ENCODE measurements around the gene PNKD. TPM values are rescaled to one million over a fixed set of nuclear protein-coding genes. Genes with fewer than 3 reads are reported as not detected.

Gene PNKD
- total and polyA plus RNA-seq, 2 experiments from 2014 or later: 28.2 to 83.3 TPM

- Histone ChIP-seq H3K4me2 (peak overlapping the region; percentile 57; the same call in 1 of the 2 replicates), H3F3A (replicated peaks; ENCODE audit: low read depth) (peaks cover 11% of the 10 kb centered on the region), H3K79me2 (replicated peaks; ENCODE audit: insufficient read depth) (no peaks in the 10 kb centered on the region), H3K4me3 (peak overlapping the region; percentile 14; the same call in 1 of the 2 replicates), H3K36me3 (ENCODE audit: insufficient read depth) (peaks cover 9% of the 10 kb centered on the region; the same call in 1 of the 2 replicates), H2AFZ (no peak overlapping the region), H4K20me1 (replicated peaks; ENCODE audit: insufficient read depth) (peaks cover 4% of the 10 kb centered on the region; the same call in 1 of the 2 replicates), H3K4me1 (ENCODE audit: insufficient read depth) (peaks cover 29% of the 10 kb centered on the region), H3K27ac (ENCODE audit: low read depth) (peak overlapping the region; percentile 45; the same call in 1 of the 2 replicates), H3K9me2 (ENCODE audit: insufficient read depth) (no peaks in the 10 kb centered on the region), H3K27me3 (ENCODE audit: insufficient read depth) (no peaks in the 10 kb centered on the region)
- Mint-ChIP-seq H3K4me3 (peak overlapping the region; percentile 41; the same call in 1 of the 3 replicates), H3K9me3 (no peaks in the 10 kb centered on the region), H3K4me1 (peaks cover 33% of the 10 kb centered on the region), H3K36me3 (ENCODE audit: low read depth) (peaks cover 26% of the 10 kb centered on the region), H3K27ac (no peak overlapping the region; the same call in 1 of the 2 replicates), H3K27me3 (ENCODE audit: insufficient read depth, low read depth, poor library complexity) (peaks cover 16% of the 10 kb centered on the region)
- TF ChIP-seq CREB1 (CRISPR knock-in tag; IDR thresholded peaks at IDR 0.05; ENCODE audit: low read depth) (no peak), CTCF (conservative IDR thresholded peaks at IDR 0.05; ENCODE audit: low read depth in 2 of 2) (no peak), EZH2phosphoT487 (IDR thresholded peaks at IDR 0.05; ENCODE audit: unreplicated experiment) (no peak), ZNF114 (CRISPR knock-in tag; IDR thresholded peaks at IDR 0.05) (no peak), JUNB (IDR thresholded peaks at IDR 0.05; ENCODE audit: unreplicated experiment) (no peak), POLR2AphosphoS5 (IDR thresholded peaks at IDR 0.05; ENCODE audit: low read depth) (no peak), EZH2 (IDR thresholded peaks at IDR 0.05; ENCODE audit: low read depth, unreplicated experiment) (no peak), REST (IDR thresholded peaks at IDR 0.05; ENCODE audit: unreplicated experiment) (no peak), NANOG (IDR thresholded peaks at IDR 0.05; ENCODE audit: borderline replicate concordance) (no peak), STAT1 (IDR thresholded peaks at IDR 0.05; ENCODE audit: unreplicated experiment) (no peak), ZNF331 (CRISPR knock-in tag; IDR thresholded peaks at IDR 0.05; ENCODE audit: low read depth) (no peak)
- TF ChIP-seq, protein P1, sequence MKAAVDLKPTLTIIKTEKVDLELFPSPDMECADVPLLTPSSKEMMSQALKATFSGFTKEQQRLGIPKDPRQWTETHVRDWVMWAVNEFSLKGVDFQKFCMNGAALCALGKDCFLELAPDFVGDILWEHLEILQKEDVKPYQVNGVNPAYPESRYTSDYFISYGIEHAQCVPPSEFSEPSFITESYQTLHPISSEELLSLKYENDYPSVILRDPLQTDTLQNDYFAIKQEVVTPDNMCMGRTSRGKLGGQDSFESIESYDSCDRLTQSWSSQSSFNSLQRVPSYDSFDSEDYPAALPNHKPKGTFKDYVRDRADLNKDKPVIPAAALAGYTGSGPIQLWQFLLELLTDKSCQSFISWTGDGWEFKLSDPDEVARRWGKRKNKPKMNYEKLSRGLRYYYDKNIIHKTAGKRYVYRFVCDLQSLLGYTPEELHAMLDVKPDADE (IDR thresholded peaks at IDR 0.05): no peak
- TF ChIP-seq, protein P2, sequence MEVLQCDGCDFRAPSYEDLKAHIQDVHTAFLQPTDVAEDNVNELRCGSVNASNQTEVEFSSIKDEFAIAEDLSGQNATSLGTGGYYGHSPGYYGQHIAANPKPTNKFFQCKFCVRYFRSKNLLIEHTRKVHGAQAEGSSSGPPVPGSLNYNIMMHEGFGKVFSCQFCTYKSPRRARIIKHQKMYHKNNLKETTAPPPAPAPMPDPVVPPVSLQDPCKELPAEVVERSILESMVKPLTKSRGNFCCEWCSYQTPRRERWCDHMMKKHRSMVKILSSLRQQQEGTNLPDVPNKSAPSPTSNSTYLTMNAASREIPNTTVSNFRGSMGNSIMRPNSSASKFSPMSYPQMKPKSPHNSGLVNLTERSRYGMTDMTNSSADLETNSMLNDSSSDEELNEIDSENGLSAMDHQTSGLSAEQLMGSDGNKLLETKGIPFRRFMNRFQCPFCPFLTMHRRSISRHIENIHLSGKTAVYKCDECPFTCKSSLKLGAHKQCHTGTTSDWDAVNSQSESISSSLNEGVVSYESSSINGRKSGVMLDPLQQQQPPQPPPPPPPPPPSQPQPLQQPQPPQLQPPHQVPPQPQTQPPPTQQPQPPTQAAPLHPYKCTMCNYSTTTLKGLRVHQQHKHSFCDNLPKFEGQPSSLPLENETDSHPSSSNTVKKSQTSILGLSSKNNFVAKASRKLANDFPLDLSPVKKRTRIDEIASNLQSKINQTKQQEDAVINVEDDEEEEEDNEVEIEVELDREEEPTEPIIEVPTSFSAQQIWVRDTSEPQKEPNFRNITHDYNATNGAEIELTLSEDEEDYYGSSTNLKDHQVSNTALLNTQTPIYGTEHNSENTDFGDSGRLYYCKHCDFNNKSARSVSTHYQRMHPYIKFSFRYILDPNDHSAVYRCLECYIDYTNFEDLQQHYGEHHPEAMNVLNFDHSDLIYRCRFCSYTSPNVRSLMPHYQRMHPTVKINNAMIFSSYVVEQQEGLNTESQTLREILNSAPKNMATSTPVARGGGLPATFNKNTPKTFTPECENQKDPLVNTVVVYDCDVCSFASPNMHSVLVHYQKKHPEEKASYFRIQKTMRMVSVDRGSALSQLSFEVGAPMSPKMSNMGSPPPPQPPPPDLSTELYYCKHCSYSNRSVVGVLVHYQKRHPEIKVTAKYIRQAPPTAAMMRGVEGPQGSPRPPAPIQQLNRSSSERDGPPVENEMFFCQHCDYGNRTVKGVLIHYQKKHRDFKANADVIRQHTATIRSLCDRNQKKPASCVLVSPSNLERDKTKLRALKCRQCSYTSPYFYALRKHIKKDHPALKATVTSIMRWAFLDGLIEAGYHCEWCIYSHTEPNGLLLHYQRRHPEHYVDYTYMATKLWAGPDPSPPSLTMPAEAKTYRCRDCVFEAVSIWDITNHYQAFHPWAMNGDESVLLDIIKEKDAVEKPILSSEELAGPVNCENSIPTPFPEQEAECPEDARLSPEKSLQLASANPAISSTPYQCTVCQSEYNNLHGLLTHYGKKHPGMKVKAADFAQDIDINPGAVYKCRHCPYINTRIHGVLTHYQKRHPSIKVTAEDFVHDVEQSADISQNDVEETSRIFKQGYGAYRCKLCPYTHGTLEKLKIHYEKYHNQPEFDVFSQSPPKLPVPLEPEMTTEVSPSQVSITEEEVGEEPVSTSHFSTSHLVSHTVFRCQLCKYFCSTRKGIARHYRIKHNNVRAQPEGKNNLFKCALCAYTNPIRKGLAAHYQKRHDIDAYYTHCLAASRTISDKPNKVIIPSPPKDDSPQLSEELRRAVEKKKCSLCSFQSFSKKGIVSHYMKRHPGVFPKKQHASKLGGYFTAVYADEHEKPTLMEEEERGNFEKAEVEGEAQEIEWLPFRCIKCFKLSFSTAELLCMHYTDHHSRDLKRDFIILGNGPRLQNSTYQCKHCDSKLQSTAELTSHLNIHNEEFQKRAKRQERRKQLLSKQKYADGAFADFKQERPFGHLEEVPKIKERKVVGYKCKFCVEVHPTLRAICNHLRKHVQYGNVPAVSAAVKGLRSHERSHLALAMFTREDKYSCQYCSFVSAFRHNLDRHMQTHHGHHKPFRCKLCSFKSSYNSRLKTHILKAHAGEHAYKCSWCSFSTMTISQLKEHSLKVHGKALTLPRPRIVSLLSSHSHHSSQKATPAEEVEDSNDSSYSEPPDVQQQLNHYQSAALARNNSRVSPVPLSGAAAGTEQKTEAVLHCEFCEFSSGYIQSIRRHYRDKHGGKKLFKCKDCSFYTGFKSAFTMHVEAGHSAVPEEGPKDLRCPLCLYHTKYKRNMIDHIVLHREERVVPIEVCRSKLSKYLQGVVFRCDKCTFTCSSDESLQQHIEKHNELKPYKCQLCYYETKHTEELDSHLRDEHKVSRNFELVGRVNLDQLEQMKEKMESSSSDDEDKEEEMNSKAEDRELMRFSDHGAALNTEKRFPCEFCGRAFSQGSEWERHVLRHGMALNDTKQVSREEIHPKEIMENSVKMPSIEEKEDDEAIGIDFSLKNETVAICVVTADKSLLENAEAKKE (CRISPR knock-in tag; IDR thresholded peaks at IDR 0.05): no peak
- DNase-seq (ENCODE audit: low spot score) (no peak), ATAC-seq (no peak)
These were observed 10.2 kb upstream of the PNKD start for GRCh38 chr2:218260166-218260565.
